Activated CD4-positive, alpha-beta T cell treated with anti-CD3 and anti-CD28 coated beads, Interleukin-2, amount 10 ng/mL, durations not matched to agents 24 days and 14 days (primary cell): ENCODE measurements around the gene PIEZO2. TPM values are rescaled to one million over a fixed set of nuclear protein-coding genes. Genes with fewer than 3 reads are reported as not detected.
"Not testable (repeated sequence)": the region's sequence is repeated elsewhere in the genome, so short reads cannot be mapped to it uniquely, and the experiment has no call there.

Experiments
- DNase-seq: peaks from one replicate; pipeline ENCODE4 v3.0.0; 2022
- H3K27ac Mint-ChIP-seq: one replicate; pipeline ENCODE4 v1.8.0; 2022; ENCODE audit warnings: mild to moderate bottlenecking, mixed read lengths
- H3K27me3 Mint-ChIP-seq: one replicate; pipeline ENCODE4 v1.8.0; 2022; ENCODE audit warnings: mixed read lengths
- H3K36me3 Mint-ChIP-seq: one replicate; pipeline ENCODE4 v1.8.0; 2022; ENCODE audit warnings: low read depth, mild to moderate bottlenecking, mixed read lengths
- H3K4me1 Mint-ChIP-seq: one replicate; pipeline ENCODE4 v1.8.0; 2021; ENCODE audit warnings: mixed read lengths
- H3K4me3 Mint-ChIP-seq: one replicate; pipeline ENCODE4 v1.8.0; 2022; ENCODE audit warnings: mild to moderate bottlenecking, moderate library complexity, mixed read lengths
- H3K9me3 Mint-ChIP-seq: one replicate; pipeline ENCODE4 v1.8.0; 2021; ENCODE audit warnings: mixed read lengths
- intact Hi-C: fragments of 100-400 bp; cut with micrococcal nuclease; formaldehyde crosslinking; loops from one replicate; pipeline ENCODE4 v1.15.1; 2023
- total RNA-seq: library from RNA; stranded (reverse); gene quantifications from 2 replicates; pipeline ENCODE4 v1.2.3, GENCODE V29; 2022

PIEZO2 gene
- total RNA-seq, 1 donor from 2014 or later: not detected

GRCh38 chr18:10928011-10928771 is 221.2 kb downstream of the PIEZO2 start:
- H3K9me3 Mint-ChIP-seq: no peaks in the 10 kb centered on the region
- no peaks in the 10 kb centered on the region for H3K4me1 Mint-ChIP-seq
- intact Hi-C loops: no loop called here
- no peak overlapping the region for H3K27ac Mint-ChIP-seq
- no peaks in the 10 kb centered on the region for H3K36me3 Mint-ChIP-seq
- no peak overlapping the region for H3K4me3 Mint-ChIP-seq
- no peaks in the 10 kb centered on the region for H3K27me3 Mint-ChIP-seq
- DNase-seq: no peak

DNA sequence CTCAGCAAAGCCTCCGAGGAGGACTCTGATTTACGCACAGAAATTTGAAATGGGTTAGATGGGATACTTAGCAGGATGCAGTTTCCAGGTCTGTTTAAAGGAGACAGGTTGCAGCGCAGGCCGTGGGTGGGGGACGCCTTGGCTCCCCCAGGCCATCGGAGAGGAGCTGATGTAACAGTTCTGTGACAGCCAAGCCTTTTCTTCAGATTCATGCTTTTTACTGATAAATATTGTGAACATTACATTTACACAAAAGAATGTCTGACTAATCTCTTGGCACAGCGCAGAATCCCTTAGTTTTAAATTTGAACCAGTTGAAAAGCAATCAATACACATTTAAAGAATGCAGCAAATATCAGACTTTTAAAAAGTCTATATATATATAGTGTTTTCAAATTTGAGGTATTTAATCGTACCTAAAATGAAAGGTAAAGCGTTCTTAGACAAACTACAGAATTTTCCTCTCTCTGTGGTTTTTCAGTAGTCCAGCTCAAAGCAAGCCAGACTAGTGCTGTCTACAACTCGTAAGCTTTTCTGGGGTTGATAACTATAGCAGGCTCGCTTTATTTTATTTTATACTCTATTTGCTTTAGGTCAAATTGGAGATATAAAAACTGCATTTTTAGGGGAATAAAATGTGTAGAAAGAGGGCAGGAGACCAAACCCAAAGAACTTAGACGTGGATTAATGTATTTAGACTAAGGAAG is 221.9 kb downstream of the PIEZO2 start:
- H3K4me1 Mint-ChIP-seq: no peaks in the 10 kb centered on the region
- H3K27me3 Mint-ChIP-seq: no peaks in the 10 kb centered on the region
- intact Hi-C loops: no loop called here
- no peak for DNase-seq
- H3K36me3 Mint-ChIP-seq: no peaks in the 10 kb centered on the region
- H3K27ac Mint-ChIP-seq: no peak overlapping the region
- no peaks in the 10 kb centered on the region for H3K9me3 Mint-ChIP-seq
- no peak overlapping the region for H3K4me3 Mint-ChIP-seq

GRCh38 chr18:10926621-10927161 is 222.7 kb downstream of the PIEZO2 start:
- Mint-ChIP-seq H3K36me3 (no peaks in the 10 kb centered on the region), H3K9me3 (no peaks in the 10 kb centered on the region), H3K4me1 (no peaks in the 10 kb centered on the region), H3K4me3 (no peak overlapping the region), H3K27me3 (no peaks in the 10 kb centered on the region), H3K27ac (no peak overlapping the region)
- DNase-seq: no peak
- intact Hi-C loops: no loop called here

- intact Hi-C loops: no loop called here
- DNase-seq: no peak
Observed at GRCh38 chr18:10924290-10924689, 225.1 kb downstream of the PIEZO2 start.

GRCh38 chr18:10923551-10924070 is 225.8 kb downstream of the PIEZO2 start:
- Mint-ChIP-seq H3K4me1 (no peaks in the 10 kb centered on the region), H3K36me3 (no peaks in the 10 kb centered on the region), H3K9me3 (no peaks in the 10 kb centered on the region), H3K27me3 (no peaks in the 10 kb centered on the region), H3K4me3 (no peak overlapping the region), H3K27ac (no peak overlapping the region)
- no peak for DNase-seq
- intact Hi-C loops: no loop called here

More at GRCh38 chr18:10924290-10924689, 225.1 kb downstream of the PIEZO2 start:
- no peaks in the 10 kb centered on the region for H3K36me3 Mint-ChIP-seq
- no peaks in the 10 kb centered on the region for H3K4me1 Mint-ChIP-seq
- no peak overlapping the region for H3K4me3 Mint-ChIP-seq
- no peaks in the 10 kb centered on the region for H3K27me3 Mint-ChIP-seq
- H3K9me3 Mint-ChIP-seq: no peaks in the 10 kb centered on the region
- no peak overlapping the region for H3K27ac Mint-ChIP-seq

DNA sequence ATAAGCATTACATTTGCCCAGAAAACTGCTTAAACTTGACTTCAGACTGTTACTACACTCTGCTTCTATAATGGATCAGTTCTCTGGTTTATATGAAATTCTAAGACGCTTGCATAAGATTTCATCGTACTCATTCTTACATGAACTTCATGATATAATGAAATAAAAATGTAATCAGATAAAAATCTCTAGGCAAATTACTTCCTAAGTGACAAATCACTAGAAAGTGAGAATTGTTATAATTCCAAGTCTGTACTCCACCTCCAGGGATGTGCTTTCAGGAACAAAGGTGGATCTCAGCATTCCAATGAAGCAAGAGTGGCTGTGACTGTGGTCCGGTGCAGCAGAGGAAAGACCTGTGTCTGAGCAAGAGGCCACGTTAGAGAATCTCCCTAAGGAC is 226.2 kb downstream of the PIEZO2 start:
- DNase-seq: no peak
- Mint-ChIP-seq H3K4me3 (no peak overlapping the region), H3K4me1 (no peaks in the 10 kb centered on the region), H3K36me3 (no peaks in the 10 kb centered on the region), H3K27ac (no peak overlapping the region), H3K27me3 (no peaks in the 10 kb centered on the region), H3K9me3 (no peaks in the 10 kb centered on the region)
- intact Hi-C loops: no loop called here

GRCh38 chr18:10922712-10923111 is 226.7 kb downstream of the PIEZO2 start:
- H3K4me3 Mint-ChIP-seq, DNase-seq, H3K27ac Mint-ChIP-seq, H3K36me3 Mint-ChIP-seq, intact Hi-C loops, H3K9me3 Mint-ChIP-seq, H3K4me1 Mint-ChIP-seq, H3K27me3 Mint-ChIP-seq: not testable (repeated sequence)

DNA sequence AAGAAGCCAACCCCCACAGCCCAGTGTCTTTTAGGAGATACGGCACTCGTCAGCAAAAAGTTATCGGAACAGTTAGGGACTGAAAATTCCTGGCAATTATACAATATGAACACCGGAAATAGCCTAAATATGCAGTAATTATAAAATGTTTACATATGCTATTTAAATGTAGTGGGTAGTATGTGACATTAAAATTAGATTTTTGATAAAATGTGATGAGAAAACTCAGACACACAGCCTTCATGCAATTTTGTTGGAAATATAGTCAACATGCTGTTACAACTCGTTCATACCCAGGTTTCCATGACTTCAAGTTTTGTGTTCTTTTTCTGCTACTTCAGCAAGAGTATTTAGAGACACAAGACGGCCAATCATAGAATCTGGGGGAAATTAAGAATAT is 229.1 kb downstream of the PIEZO2 start:
- DNase-seq, H3K9me3 Mint-ChIP-seq, intact Hi-C loops, H3K36me3 Mint-ChIP-seq, H3K27ac Mint-ChIP-seq, H3K4me3 Mint-ChIP-seq, H3K4me1 Mint-ChIP-seq, H3K27me3 Mint-ChIP-seq: not testable (repeated sequence)

DNA sequence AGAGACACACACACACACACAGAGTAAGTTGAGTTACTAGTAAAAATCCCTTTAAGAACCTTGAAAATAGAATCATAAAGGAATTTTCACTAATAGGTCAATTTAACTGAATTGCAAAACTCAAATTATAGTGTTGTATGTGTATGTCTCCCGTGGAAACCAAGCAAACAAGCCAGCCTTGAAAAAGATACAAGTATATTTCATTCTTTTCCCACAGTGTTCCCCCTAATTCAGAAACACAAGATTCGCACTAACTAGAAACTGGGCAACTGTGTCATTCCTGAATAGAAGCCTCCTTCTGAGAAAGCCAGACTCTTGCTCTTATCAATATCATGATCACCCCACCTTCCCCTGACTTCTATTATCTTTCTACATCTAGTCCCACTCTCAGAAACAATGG is 229.5 kb downstream of the PIEZO2 start:
- DNase-seq: no peak
- intact Hi-C loops: no loop called here
- Mint-ChIP-seq H3K4me3 (no peak overlapping the region), H3K27me3 (no peaks in the 10 kb centered on the region), H3K9me3 (no peaks in the 10 kb centered on the region), H3K4me1 (no peaks in the 10 kb centered on the region), H3K36me3 (no peaks in the 10 kb centered on the region), H3K27ac (no peak overlapping the region)

GRCh38 chr18:10916865-10917264 is 232.5 kb downstream of the PIEZO2 start:
- intact Hi-C loops: no loop called here
- no peaks in the 10 kb centered on the region for H3K4me1 Mint-ChIP-seq
- no peaks in the 10 kb centered on the region for H3K27me3 Mint-ChIP-seq
- no peak overlapping the region for H3K4me3 Mint-ChIP-seq
- no peak overlapping the region for H3K27ac Mint-ChIP-seq
- no peak for DNase-seq
- H3K36me3 Mint-ChIP-seq: no peaks in the 10 kb centered on the region
- H3K9me3 Mint-ChIP-seq: no peaks in the 10 kb centered on the region

- DNase-seq: no peak
- no peaks in the 10 kb centered on the region for H3K4me1 Mint-ChIP-seq
- no peaks in the 10 kb centered on the region for H3K9me3 Mint-ChIP-seq
- no peak overlapping the region for H3K27ac Mint-ChIP-seq
- intact Hi-C loops: no loop called here
- no peaks in the 10 kb centered on the region for H3K36me3 Mint-ChIP-seq
- H3K4me3 Mint-ChIP-seq: no peak overlapping the region
- no peaks in the 10 kb centered on the region for H3K27me3 Mint-ChIP-seq
Observed at GRCh38 chr18:10916387-10916786, 233.0 kb downstream of the PIEZO2 start.

DNA sequence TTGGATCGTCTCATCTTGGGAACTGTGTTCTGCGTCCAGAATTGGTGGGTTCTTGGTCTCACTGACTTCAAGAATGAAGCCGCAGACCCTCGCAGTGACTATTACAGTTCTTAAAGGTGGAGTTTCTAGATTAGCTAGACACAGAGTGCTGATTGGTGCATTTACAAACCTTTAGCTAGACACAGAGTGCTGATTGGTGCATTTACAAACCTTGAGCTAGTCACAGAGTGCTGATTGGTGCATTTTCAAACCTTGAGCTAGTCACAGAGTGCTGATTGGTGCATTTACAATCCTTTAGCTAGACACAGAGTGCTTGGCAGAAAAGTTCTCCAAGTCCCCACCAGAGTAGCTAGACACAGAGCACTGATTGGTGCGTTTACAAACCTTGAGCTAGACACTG is 233.6 kb downstream of the PIEZO2 start:
- H3K27me3 Mint-ChIP-seq, H3K9me3 Mint-ChIP-seq, DNase-seq, H3K4me3 Mint-ChIP-seq, intact Hi-C loops, H3K36me3 Mint-ChIP-seq, H3K27ac Mint-ChIP-seq, H3K4me1 Mint-ChIP-seq: not testable (repeated sequence)

DNA sequence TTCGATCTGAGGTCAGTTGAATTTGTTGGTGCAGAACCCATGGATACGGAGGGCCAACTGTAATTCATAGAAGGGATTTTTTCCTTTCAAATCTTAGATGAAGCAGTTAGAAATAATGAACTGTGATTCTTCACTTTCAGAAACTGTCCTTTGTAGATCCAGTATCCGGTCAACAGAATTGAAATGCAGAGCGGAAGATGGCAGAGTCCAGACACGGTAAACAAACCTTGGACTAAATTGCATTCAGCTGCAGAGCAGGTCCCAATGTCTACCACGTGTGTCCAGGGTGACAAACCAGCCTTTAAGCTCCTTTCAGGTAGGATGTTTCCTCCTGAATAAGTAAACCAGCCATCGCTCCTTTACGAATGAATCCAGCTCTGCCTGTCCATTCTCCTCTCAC is 234.8 kb downstream of the PIEZO2 start:
- H3K4me3 Mint-ChIP-seq, H3K9me3 Mint-ChIP-seq, DNase-seq, intact Hi-C loops, H3K4me1 Mint-ChIP-seq, H3K27me3 Mint-ChIP-seq, H3K36me3 Mint-ChIP-seq, H3K27ac Mint-ChIP-seq: not testable (repeated sequence)

GRCh38 chr18:10913919-10914318 is 235.4 kb downstream of the PIEZO2 start:
- intact Hi-C loops: no loop called here
- H3K27ac Mint-ChIP-seq: no peak overlapping the region
- H3K9me3 Mint-ChIP-seq: no peaks in the 10 kb centered on the region
- no peak overlapping the region for H3K4me3 Mint-ChIP-seq
- H3K27me3 Mint-ChIP-seq: no peaks in the 10 kb centered on the region
- no peaks in the 10 kb centered on the region for H3K4me1 Mint-ChIP-seq
- no peak for DNase-seq
- H3K36me3 Mint-ChIP-seq: no peaks in the 10 kb centered on the region
